ENCODE results near the gene DDX1. TPM values are rescaled to one million over a fixed set of nuclear protein-coding genes. Genes with fewer than 3 reads are reported as not detected.

The DDX1 gene
- total RNA-seq, 1 experiment from 2014 or later = 26.9 TPM

GRCh38 chr2:15645300-15645699 is 53.6 kb downstream of the DDX1 start:
- DNase-seq (ENCODE audit: low spot score) = no peak

GRCh38 chr2:15645720-15646385 is 54.2 kb downstream of the DDX1 start:
- no peak for DNase-seq (ENCODE audit: low spot score)

- DNase-seq (ENCODE audit: low spot score) = no peak
These were observed 55.0 kb downstream of the DDX1 start for GRCh38 chr2:15646661-15647060.

GRCh38 chr2:15647622-15648590 is 56.2 kb downstream of the DDX1 start:
- no peak for DNase-seq (ENCODE audit: low spot score)

GRCh38 chr2:15648593-15649525 is 57.2 kb downstream of the DDX1 start:
- no peak for DNase-seq (ENCODE audit: low spot score)

- DNase-seq (ENCODE audit: low spot score) = no peak
These were observed 58.0 kb downstream of the DDX1 start for GRCh38 chr2:15649561-15650255.

GRCh38 chr2:15650616-15651366 is 59.1 kb downstream of the DDX1 start:
- no peak for DNase-seq (ENCODE audit: low spot score)

GRCh38 chr2:15651367-15651727 is 59.7 kb downstream of the DDX1 start:
- no peak for DNase-seq (ENCODE audit: low spot score)

GRCh38 chr2:15652252-15652651 is 60.6 kb downstream of the DDX1 start:
- no peak for DNase-seq (ENCODE audit: low spot score)

GRCh38 chr2:15652801-15653200 is 61.1 kb downstream of the DDX1 start:
- no peak for DNase-seq (ENCODE audit: low spot score)

GRCh38 chr2:15653806-15654726 is 62.4 kb downstream of the DDX1 start:
- DNase-seq (ENCODE audit: low spot score) = no peak

- no peak for DNase-seq (ENCODE audit: low spot score)
These were observed 63.0 kb downstream of the DDX1 start for GRCh38 chr2:15654727-15655073.

- no peak for DNase-seq (ENCODE audit: low spot score)
These were observed 63.6 kb downstream of the DDX1 start for GRCh38 chr2:15655123-15655887.

GRCh38 chr2:15656090-15656489 is 64.4 kb downstream of the DDX1 start:
- no peak for DNase-seq (ENCODE audit: low spot score)

GRCh38 chr2:15657759-15658158 is 66.1 kb downstream of the DDX1 start:
- no peak for DNase-seq (ENCODE audit: low spot score)

- DNase-seq (ENCODE audit: low spot score) = no peak
These were observed 67.2 kb downstream of the DDX1 start for GRCh38 chr2:15658911-15659310.

- no peak for DNase-seq (ENCODE audit: low spot score)
These were observed 69.0 kb downstream of the DDX1 start for GRCh38 chr2:15660491-15661294.

GRCh38 chr2:15661295-15661569 is 69.6 kb downstream of the DDX1 start:
- DNase-seq (ENCODE audit: low spot score) = no peak

All from HT-29 (cell line).